Peyer's patch (tissue), 4 donors: ENCODE results near the gene UCK2. TPM values are rescaled to one million over a fixed set of nuclear protein-coding genes. Genes with fewer than 3 reads are reported as not detected.
"Not testable (repeated sequence)": the region's sequence is repeated elsewhere in the genome, so short reads cannot be mapped to it uniquely, and the experiment has no call there.

ENCODE experiments used
- DNase-seq, 3 donors: peaks; one replicate each; pipeline ENCODE4 v3.0.0-alpha.2; 2017 to 2019
- H3K27ac ChIP-seq, 4 donors: fragments of 200-600 bp; sonication (generic); one replicate each; pipeline ENCODE4 v1.5.1; 2016 to 2019
- H3K27me3 ChIP-seq, 2 donors: fragments of 200-600 bp; sonication (generic); one replicate each; pipeline ENCODE4 v1.5.1; 2019
- H3K36me3 ChIP-seq, 3 donors: fragments of 200-600 bp; sonication (generic); one replicate each; pipeline ENCODE4 v1.5.1; 2016 to 2019
- H3K4me1 ChIP-seq, 4 donors: fragments of 200-600 bp; sonication (generic); one replicate each; pipeline ENCODE4 v1.5.1; 2016 to 2019
- H3K4me3 ChIP-seq, 4 donors: fragments of 200-600 bp; sonication (generic); 1 replicate in 3 of 4; 2 replicates in 1 of 4; pipeline ENCODE4 v1.5.1; 2016 to 2019; ENCODE audit warnings: mild to moderate bottlenecking in 1 of 4
- H3K9me3 ChIP-seq, 4 donors: fragments of 200-600 bp; sonication (generic); one replicate each; pipeline ENCODE4 v1.5.1; 2016 to 2019; ENCODE audit warnings: mild to moderate bottlenecking in 1 of 4
- CTCF ChIP-seq, 6 experiments: fragments of 450-650 bp in 4 of 6; fragments of 200-600 bp in 2 of 6; sonication (generic) in 1 of 6; IDR thresholded peaks; one replicate each; pipeline ENCODE4 v1.5.1; 2017 to 2019; ENCODE audit warnings: antibody characterized with exemption in 6 of 6, mild to moderate bottlenecking in 3 of 6, moderate library complexity in 1 of 6
- POLR2A ChIP-seq, 2 donors: fragments of 450-650 bp; IDR thresholded peaks; one replicate each; pipeline ENCODE4 v1.5.1; 2017; ENCODE audit warnings: antibody characterized with exemption in 2 of 2, mild to moderate bottlenecking in 2 of 2, moderate library complexity in 2 of 2
- total RNA-seq, 4 donors: library from RNA; depleted of rRNA; stranded (reverse); fragments of >200 nt; gene quantifications; one replicate each; pipeline ENCODE4 v1.1.0, GENCODE V29; 2016

The UCK2 gene
- total RNA-seq, 4 donors from 2014 or later: 36.3 to 117 (median 84.7) TPM

- Histone ChIP-seq H3K9me3 (no peaks in the 10 kb centered on the region), H3K4me1 (no peaks in the 10 kb centered on the region), H3K27ac (no peak overlapping the region), H3K4me3 (no peak overlapping the region), H3K27me3 (no peaks in the 10 kb centered on the region), H3K36me3 (no peaks in the 10 kb centered on the region)
- TF ChIP-seq CTCF (IDR thresholded peaks at IDR 0.05) (no peak), POLR2A (IDR thresholded peaks at IDR 0.05) (no peak)
- DNase-seq: no peak
These were observed 28.0 kb upstream of the UCK2 start for GRCh38 chr1:165799387-165799786.

GRCh38 chr1:165804513-165804912, 22.9 kb upstream of the UCK2 start:
- H3K27me3 ChIP-seq, H3K4me1 ChIP-seq, H3K27ac ChIP-seq, H3K4me3 ChIP-seq, H3K9me3 ChIP-seq, DNase-seq, H3K36me3 ChIP-seq: not testable (repeated sequence)

- Histone ChIP-seq H3K4me3 (no peak overlapping the region), H3K4me1 (no peaks in the 10 kb centered on the region), H3K27me3 (no peaks in the 10 kb centered on the region), H3K36me3 (no peaks in the 10 kb centered on the region), H3K9me3 (no peaks in the 10 kb centered on the region), H3K27ac (no peak overlapping the region)
- TF ChIP-seq CTCF (IDR thresholded peaks at IDR 0.05) (no peak), POLR2A (IDR thresholded peaks at IDR 0.05) (no peak)
- no peak for DNase-seq
These were observed 19.8 kb upstream of the UCK2 start for GRCh38 chr1:165807613-165808012.

GRCh38 chr1:165815725-165816124, 11.7 kb upstream of the UCK2 start:
- no peaks in the 10 kb centered on the region for H3K27me3 ChIP-seq
- no peaks in the 10 kb centered on the region for H3K9me3 ChIP-seq
- no peaks in the 10 kb centered on the region for H3K36me3 ChIP-seq
- no peak for DNase-seq
- no peaks in the 10 kb centered on the region for H3K4me1 ChIP-seq
- no peak for TF ChIP-seq POLR2A (IDR thresholded peaks at IDR 0.05)
- TF ChIP-seq CTCF (IDR thresholded peaks at IDR 0.05): no peak
- H3K4me3 ChIP-seq: no peak overlapping the region
- no peak overlapping the region for H3K27ac ChIP-seq

GRCh38 chr1:165816157-165816556, 11.3 kb upstream of the UCK2 start:
- DNase-seq: no peak
- Histone ChIP-seq H3K36me3 (no peaks in the 10 kb centered on the region), H3K4me1 (no peaks in the 10 kb centered on the region), H3K4me3 (no peak overlapping the region), H3K9me3 (no peaks in the 10 kb centered on the region), H3K27ac (no peak overlapping the region), H3K27me3 (no peaks in the 10 kb centered on the region)
- TF ChIP-seq CTCF (IDR thresholded peaks at IDR 0.05) (no peak), POLR2A (IDR thresholded peaks at IDR 0.05) (no peak)

GRCh38 chr1:165816826-165817497, 10.5 kb upstream of the UCK2 start:
- no peaks in the 10 kb centered on the region for H3K27me3 ChIP-seq
- no peak for TF ChIP-seq CTCF (IDR thresholded peaks at IDR 0.05)
- no peak for TF ChIP-seq POLR2A (IDR thresholded peaks at IDR 0.05)
- no peaks in the 10 kb centered on the region for H3K9me3 ChIP-seq
- H3K4me3 ChIP-seq: no peak overlapping the region
- no peaks in the 10 kb centered on the region for H3K36me3 ChIP-seq
- H3K27ac ChIP-seq: no peak overlapping the region
- DNase-seq: no peak
- no peaks in the 10 kb centered on the region for H3K4me1 ChIP-seq
